Ishikawa (cell line): ENCODE measurements around the gene AK1.

Experiments used
- CEBPB ChIP-seq: IDR thresholded peaks from 2 replicates; pipeline ENCODE4 v1.6.1; 2012
- CREB1 ChIP-seq: IDR thresholded peaks from 2 replicates; pipeline ENCODE4 v1.6.1; 2012; ENCODE audit warnings: low read depth
- EP300 ChIP-seq: IDR thresholded peaks from 2 replicates; pipeline ENCODE4 v1.6.1; 2012; ENCODE audit warnings: borderline replicate concordance
- FOXM1 ChIP-seq: IDR thresholded peaks from 2 replicates; pipeline ENCODE4 v1.6.1; 2012; ENCODE audit warnings: low read depth, borderline replicate concordance
- MAX ChIP-seq: IDR thresholded peaks from 2 replicates; pipeline ENCODE4 v1.6.1; 2012
- RAD21 ChIP-seq: IDR thresholded peaks from 2 replicates; pipeline ENCODE4 v1.6.1; 2012; ENCODE audit warnings: low read depth
- REST ChIP-seq: IDR thresholded peaks from 2 replicates; pipeline ENCODE4 v1.6.1; 2012; ENCODE audit warnings: low read depth, mild to moderate bottlenecking
- TAF1 ChIP-seq: IDR thresholded peaks from 2 replicates; pipeline ENCODE4 v1.6.1; 2012; ENCODE audit warnings: low read depth, mild to moderate bottlenecking
- TCF12 ChIP-seq: IDR thresholded peaks from 2 replicates; pipeline ENCODE4 v1.6.1; 2012; ENCODE audit warnings: low read depth
- TEAD4 ChIP-seq: IDR thresholded peaks from 2 replicates; pipeline ENCODE4 v1.6.1; 2012
- USF1 ChIP-seq: IDR thresholded peaks from 2 replicates; pipeline ENCODE4 v1.6.1; 2012
- YY1 ChIP-seq: IDR thresholded peaks from 2 replicates; pipeline ENCODE4 v1.6.1; 2012; ENCODE audit warnings: low read depth
- ZBTB7A ChIP-seq: IDR thresholded peaks from 2 replicates; pipeline ENCODE4 v1.6.1; 2012; ENCODE audit warnings: low read depth

GRCh38 chr9:127853312-127854183, 23.9 kb downstream of the AK1 start:
- TF ChIP-seq CEBPB: no peak
- no peak for TF ChIP-seq RAD21
- TF ChIP-seq USF1: no peak
- no peak for TF ChIP-seq REST
- no peak for TF ChIP-seq YY1
- TF ChIP-seq EP300: no peak
- TF ChIP-seq ZBTB7A: no peak
- TF ChIP-seq TEAD4: no peak
- no peak for TF ChIP-seq TAF1
- TF ChIP-seq MAX: no peak
- TF ChIP-seq TCF12: no peak
- no peak for TF ChIP-seq CREB1
- TF ChIP-seq FOXM1: no peak
